ENCODE measurements around the gene SLFN5. TPM values are rescaled to one million over a fixed set of nuclear protein-coding genes. Genes with fewer than 3 reads are reported as not detected.
"Not testable (repeated sequence)": the region's sequence is repeated elsewhere in the genome, so short reads cannot be mapped to it uniquely, and the experiment has no call there.

The SLFN5 gene
- total and polyA plus RNA-seq, 2 of the 4 experiments (the other 2 are of a cell fraction): 13.0 to 48.9 TPM

DNA sequence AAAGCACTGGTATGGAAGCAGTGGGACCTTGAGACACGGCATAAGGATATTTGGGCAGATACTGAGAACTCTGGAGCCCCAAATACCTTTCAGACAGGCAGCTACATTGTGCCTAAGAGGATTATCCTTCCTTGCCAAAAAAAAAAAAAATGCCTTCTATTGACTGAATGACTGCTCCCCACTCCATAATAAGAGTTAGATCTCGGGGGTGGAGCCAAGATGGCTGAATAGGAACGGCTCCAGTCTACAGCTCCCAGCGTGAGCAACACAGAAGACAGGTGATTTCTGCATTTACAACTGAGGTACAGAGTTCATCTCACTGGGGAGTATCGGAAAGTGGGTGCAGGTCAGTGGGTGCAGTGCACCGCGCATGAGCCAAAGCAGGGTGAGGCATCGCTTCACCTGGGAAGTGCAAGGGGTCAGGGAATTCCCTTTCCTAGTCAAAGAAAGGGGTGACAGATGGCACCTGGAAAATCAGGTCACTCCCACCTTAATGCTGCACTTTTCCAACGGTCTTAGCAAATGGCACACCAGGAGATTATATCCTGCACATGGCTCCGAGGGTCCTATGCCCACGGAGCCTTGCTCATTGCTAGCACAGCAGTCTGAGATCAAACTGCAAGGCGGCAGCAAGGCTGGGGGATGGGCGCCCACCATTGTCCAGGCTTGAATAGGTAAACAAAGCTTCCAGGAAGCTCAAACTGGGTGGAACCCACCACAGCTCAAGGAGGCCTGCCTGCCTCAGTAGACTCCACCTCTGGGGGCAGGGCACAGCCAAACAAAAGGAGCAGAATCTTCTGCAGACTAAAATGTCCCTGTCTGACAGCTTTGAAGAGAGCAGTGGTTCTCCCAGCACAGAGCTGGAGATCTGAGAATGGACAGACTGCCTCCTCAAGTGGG lies 31.5 kb downstream of the SLFN5 start:
- DNase-seq; H3K4me1 ChIP-seq (ENCODE audit: control insufficient read depth, insufficient read depth, low read length); H4K5ac ChIP-seq (ENCODE audit: low read depth, low read length); H2AFZ ChIP-seq (replicated peaks; ENCODE audit: low read length, poor library complexity); H3K9ac ChIP-seq (ENCODE audit: low read depth, low read length); H2AK9ac ChIP-seq (replicated peaks; ENCODE audit: low read depth, low read length, poor library complexity); H3K79me1 ChIP-seq (ENCODE audit: low read depth in 1 of 2, low read length in 2 of 2); H2AK5ac ChIP-seq (ENCODE audit: low read depth, low read length); H3K36me3 ChIP-seq (ENCODE audit: control insufficient read depth, insufficient read depth, low read length); H2BK120ac ChIP-seq (ENCODE audit: low read depth, low read length); CTCF ChIA-PET; H3K9me3 ChIP-seq (ENCODE audit: control insufficient read depth, insufficient read depth, low read length); BruUV-seq (replicated peaks); dilution Hi-C loops (cut with HindIII; ENCODE audit: low sequenced_read_pairs, unreplicated experiment); intact Hi-C loops (cut with micrococcal nuclease); H3K4me2 ChIP-seq (ENCODE audit: low read depth, low read length); H4K20me1 ChIP-seq (ENCODE audit: insufficient read depth, low read length); H2BK20ac ChIP-seq (ENCODE audit: low read depth, low read length); H2BK5ac ChIP-seq (ENCODE audit: low read depth, low read length, poor library complexity, severe bottlenecking); H4K91ac ChIP-seq (ENCODE audit: insufficient read depth, low read depth, low read length); H3K18ac ChIP-seq (ENCODE audit: low read depth, low read length); in situ Hi-C loops (cut with MboI; ENCODE audit: low sequenced_read_pairs); ATAC-seq (ENCODE audit: low read depth); H2BK15ac ChIP-seq (ENCODE audit: low read depth, low read length); H3K4ac ChIP-seq (ENCODE audit: low read depth, low read length); H4K8ac ChIP-seq (ENCODE audit: low read depth in 2 of 2, low read length in 2 of 2); H3K14ac ChIP-seq (replicated peaks; ENCODE audit: low read depth, low read length); H3K56ac ChIP-seq (ENCODE audit: extremely low read depth, insufficient read depth, low read length); H3K27me3 ChIP-seq (ENCODE audit: control insufficient read depth, insufficient read depth, low read length); POLR2A ChIA-PET (ENCODE audit: unreplicated experiment); H3K27ac ChIP-seq (ENCODE audit: insufficient read depth, low read length); H3K9me1 ChIP-seq (ENCODE audit: insufficient read depth, low read length); H3K4me3 ChIP-seq (ENCODE audit: insufficient read depth, low read depth, low read length); H3K23ac ChIP-seq (ENCODE audit: low read depth, low read length): not testable (repeated sequence)
- WGBS, 2 experiments (ENCODE audit: extremely low coverage in 2 of 2, insufficient read length in 1 of 2): 76% methylated on average over 3 of the region's 13 CpGs; no CpG with 5 or more reads in 1 of the 2 experiments

DNA sequence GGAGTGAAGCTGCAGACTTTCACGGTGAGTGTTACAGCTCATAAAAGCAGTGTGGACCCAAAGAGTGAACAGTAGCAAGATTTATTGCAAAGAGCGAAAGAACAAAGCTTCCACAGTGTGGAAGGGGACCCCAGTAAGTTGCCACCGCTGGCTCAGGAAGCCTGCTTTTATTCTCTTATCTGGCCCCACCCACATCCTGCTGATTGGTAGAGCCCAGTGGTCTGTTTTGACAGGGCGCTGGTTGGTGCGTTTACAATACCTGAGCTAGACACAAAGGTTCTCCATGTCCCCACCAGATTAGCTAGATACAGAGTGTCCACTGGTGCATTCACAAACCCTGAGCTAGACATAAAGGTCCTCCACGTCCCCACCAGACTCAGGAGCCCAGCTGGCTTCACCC lies 35.6 kb downstream of the SLFN5 start:
- H3K4me1 ChIP-seq (ENCODE audit: control insufficient read depth, insufficient read depth, low read length); H2AK5ac ChIP-seq (ENCODE audit: low read depth, low read length); CTCF ChIA-PET; H3K4ac ChIP-seq (ENCODE audit: low read depth, low read length); H2BK120ac ChIP-seq (ENCODE audit: low read depth, low read length); H3K27me3 ChIP-seq (ENCODE audit: control insufficient read depth, insufficient read depth, low read length); H4K91ac ChIP-seq (ENCODE audit: insufficient read depth, low read depth, low read length); H3K9ac ChIP-seq (ENCODE audit: low read depth, low read length); BruUV-seq (replicated peaks); DNase-seq; H2AFZ ChIP-seq (replicated peaks; ENCODE audit: low read length, poor library complexity); H4K20me1 ChIP-seq (ENCODE audit: insufficient read depth, low read length); H3K4me3 ChIP-seq (ENCODE audit: insufficient read depth, low read depth, low read length); H4K8ac ChIP-seq (ENCODE audit: low read depth in 2 of 2, low read length in 2 of 2); H3K56ac ChIP-seq (ENCODE audit: extremely low read depth, insufficient read depth, low read length); H3K18ac ChIP-seq (ENCODE audit: low read depth, low read length); H3K79me1 ChIP-seq (ENCODE audit: low read depth in 1 of 2, low read length in 2 of 2); H3K14ac ChIP-seq (replicated peaks; ENCODE audit: low read depth, low read length); H2AK9ac ChIP-seq (replicated peaks; ENCODE audit: low read depth, low read length, poor library complexity); H4K5ac ChIP-seq (ENCODE audit: low read depth, low read length); intact Hi-C loops (cut with micrococcal nuclease); H3K9me1 ChIP-seq (ENCODE audit: insufficient read depth, low read length); H3K23ac ChIP-seq (ENCODE audit: low read depth, low read length); H2BK5ac ChIP-seq (ENCODE audit: low read depth, low read length, poor library complexity, severe bottlenecking); ATAC-seq (ENCODE audit: low read depth); H2BK15ac ChIP-seq (ENCODE audit: low read depth, low read length); H3K27ac ChIP-seq (ENCODE audit: insufficient read depth, low read length); H3K9me3 ChIP-seq (ENCODE audit: control insufficient read depth, insufficient read depth, low read length); POLR2A ChIA-PET (ENCODE audit: unreplicated experiment); H3K4me2 ChIP-seq (ENCODE audit: low read depth, low read length); in situ Hi-C loops (cut with MboI; ENCODE audit: low sequenced_read_pairs); dilution Hi-C loops (cut with HindIII; ENCODE audit: low sequenced_read_pairs, unreplicated experiment); H3K36me3 ChIP-seq (ENCODE audit: control insufficient read depth, insufficient read depth, low read length); H2BK20ac ChIP-seq (ENCODE audit: low read depth, low read length): not testable (repeated sequence)
- WGBS, 2 experiments (ENCODE audit: extremely low coverage in 2 of 2, insufficient read length in 1 of 2): 87% methylated on average over 3 of the region's 6 CpGs; no CpG with 5 or more reads in 1 of the 2 experiments
